GM21576 (cell line): ENCODE results near the gene ARTN.

ENCODE experiments used
- ATAC-seq: cut with Tn5 transposase; IDR thresholded peaks from one replicate; pipeline ENCODE4 v1.9.1; 2021; ENCODE audit warnings: mild to moderate bottlenecking, moderate library complexity; ENCODE audit not compliant: unreplicated experiment

Gene ARTN

GRCh38 chr1:43924516-43924915 is 9.1 kb upstream of the ARTN start:
- no peak for ATAC-seq

- ATAC-seq, result no peak
Observed at GRCh38 chr1:43925846-43926245, 7.8 kb upstream of the ARTN start.

- ATAC-seq, result no peak
Observed at GRCh38 chr1:43930168-43930948, 3.2 kb upstream of the ARTN start.

- ATAC-seq, result no peak
Observed at GRCh38 chr1:43930949-43931275, 2.7 kb upstream of the ARTN start.

GRCh38 chr1:43931711-43932660 is 1.6 kb upstream of the ARTN start:
- no peak for ATAC-seq

GRCh38 chr1:43932786-43933385 is 715 bp upstream of the ARTN start:
- ATAC-seq, result no peak

- ATAC-seq, result no peak
Observed at GRCh38 chr1:43934101-43934985, 742 bp downstream of the ARTN start.

GRCh38 chr1:43934986-43935324 is 1.4 kb downstream of the ARTN start:
- no peak for ATAC-seq

- no peak for ATAC-seq
Observed at GRCh38 chr1:43935711-43936427, 2.3 kb downstream of the ARTN start.

GRCh38 chr1:43936431-43937151 is 3.0 kb downstream of the ARTN start:
- no peak for ATAC-seq

GRCh38 chr1:43937179-43937865 is 3.7 kb downstream of the ARTN start:
- no peak for ATAC-seq

GRCh38 chr1:43938383-43938782 is 4.8 kb downstream of the ARTN start:
- no peak for ATAC-seq

- ATAC-seq, result no peak
Observed at GRCh38 chr1:43938892-43939587, 5.4 kb downstream of the ARTN start.

GRCh38 chr1:43942411-43942810 is 8.8 kb downstream of the ARTN start:
- ATAC-seq, result no peak

GRCh38 chr1:43944860-43945259 is 11.3 kb downstream of the ARTN start:
- no peak for ATAC-seq

GRCh38 chr1:43945674-43946235 is 12.2 kb downstream of the ARTN start:
- no peak for ATAC-seq

- ATAC-seq, result peak; percentile 91
Observed at GRCh38 chr1:43946236-43947060, 12.8 kb downstream of the ARTN start, which contains the start of gene IPO13. Gene IPO13, plus strand, starts transcription at chr1:43946950. Its CDS starts 651 bp downstream, at chr1:43947601.
